GM10847 (cell line): ENCODE results near the gene FAM53B.

ENCODE experiments used
- POLR2A ChIP-seq: IDR thresholded peaks from 2 replicates; pipeline ENCODE4 v1.6.1; 2011; ENCODE audit not compliant: insufficient read length; ENCODE audit errors: extremely low read depth

The FAM53B gene

GRCh38 chr10:124665091-124665490 is 79.1 kb downstream of the FAM53B start:
- TF ChIP-seq POLR2A: no peak

- no peak for TF ChIP-seq POLR2A
Measured at GRCh38 chr10:124663766-124664360, 80.3 kb downstream of the FAM53B start.

- no peak for TF ChIP-seq POLR2A
Measured at GRCh38 chr10:124663228-124663627, 81.0 kb downstream of the FAM53B start.

- TF ChIP-seq POLR2A: no peak
Measured at GRCh38 chr10:124661660-124662180, 82.5 kb downstream of the FAM53B start.

- no peak for TF ChIP-seq POLR2A
Measured at GRCh38 chr10:124660404-124661125, 83.6 kb downstream of the FAM53B start.

GRCh38 chr10:124659380-124659779 is 84.8 kb downstream of the FAM53B start:
- no peak for TF ChIP-seq POLR2A

GRCh38 chr10:124658591-124659242 is 85.5 kb downstream of the FAM53B start:
- no peak for TF ChIP-seq POLR2A

- TF ChIP-seq POLR2A: no peak
Measured at GRCh38 chr10:124657806-124658205, 86.4 kb downstream of the FAM53B start.

- TF ChIP-seq POLR2A: no peak
Measured at GRCh38 chr10:124656541-124656940, 87.6 kb downstream of the FAM53B start.

GRCh38 chr10:124656113-124656490 is 88.1 kb downstream of the FAM53B start:
- TF ChIP-seq POLR2A: no peak

- no peak for TF ChIP-seq POLR2A
Measured at GRCh38 chr10:124655191-124656112, 88.7 kb downstream of the FAM53B start.

- TF ChIP-seq POLR2A: no peak
Measured at GRCh38 chr10:124654686-124655085, 89.5 kb downstream of the FAM53B start.

GRCh38 chr10:124653811-124654651 is 90.1 kb downstream of the FAM53B start:
- TF ChIP-seq POLR2A: no peak

GRCh38 chr10:124653311-124653710 is 90.9 kb downstream of the FAM53B start:
- no peak for TF ChIP-seq POLR2A
